NCI-H524 treated with DMSO at 0.1 percent for 48 hours (cell line): ENCODE measurements around the gene DNAH1.

ENCODE experiments used
- DNase-seq: peaks from one replicate; lab custom pipeline; 2025; lab: John Stamatoyannopoulos, UW

The DNAH1 gene

GRCh38 chr3:52435246-52436101, 119.4 kb downstream of the DNAH1 start:
- DNase-seq = no peak

GRCh38 chr3:52436500-52437149, 120.5 kb downstream of the DNAH1 start:
- no peak for DNase-seq

DNA sequence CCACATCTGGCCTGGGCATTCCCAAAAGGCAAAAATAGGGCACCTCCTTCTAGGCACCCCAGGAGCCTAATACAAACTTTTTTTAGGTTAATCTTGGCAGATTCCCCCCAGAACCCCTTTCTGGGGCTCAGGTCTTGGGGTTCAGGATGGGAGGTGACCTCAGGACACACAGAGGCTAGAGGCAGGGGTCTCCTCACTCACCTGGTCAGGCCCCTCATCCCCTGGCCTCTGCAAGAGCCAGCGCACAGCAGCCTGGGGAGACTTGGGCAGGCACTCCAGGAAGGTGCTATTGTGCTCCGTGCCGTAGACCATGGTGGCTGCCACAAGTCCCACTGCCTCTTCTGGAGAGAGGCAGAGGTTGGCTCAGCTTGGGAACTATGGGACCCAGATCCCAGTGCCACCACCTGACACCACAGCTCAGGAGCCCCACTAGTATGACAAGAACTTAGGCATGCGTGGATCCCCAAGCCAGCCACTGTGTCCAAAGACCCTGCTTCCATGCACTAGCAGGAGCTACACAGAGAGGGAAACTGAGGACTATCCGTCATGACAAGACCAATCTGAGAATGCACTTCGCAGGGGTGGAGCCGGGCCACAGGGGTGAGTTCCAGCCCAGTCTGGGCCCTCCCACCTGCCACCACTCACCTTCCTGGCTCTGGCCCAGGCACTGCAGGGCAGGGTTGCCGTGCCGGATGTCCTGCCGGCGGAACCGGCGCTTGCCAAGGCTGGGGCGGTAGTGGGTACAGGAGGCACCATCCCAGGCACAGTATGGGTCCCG, 121.4 kb downstream of the DNAH1 start:
- no peak for DNase-seq

- DNase-seq = no peak
Observed at GRCh38 chr3:52438104-52438376, 121.9 kb downstream of the DNAH1 start.

DNA sequence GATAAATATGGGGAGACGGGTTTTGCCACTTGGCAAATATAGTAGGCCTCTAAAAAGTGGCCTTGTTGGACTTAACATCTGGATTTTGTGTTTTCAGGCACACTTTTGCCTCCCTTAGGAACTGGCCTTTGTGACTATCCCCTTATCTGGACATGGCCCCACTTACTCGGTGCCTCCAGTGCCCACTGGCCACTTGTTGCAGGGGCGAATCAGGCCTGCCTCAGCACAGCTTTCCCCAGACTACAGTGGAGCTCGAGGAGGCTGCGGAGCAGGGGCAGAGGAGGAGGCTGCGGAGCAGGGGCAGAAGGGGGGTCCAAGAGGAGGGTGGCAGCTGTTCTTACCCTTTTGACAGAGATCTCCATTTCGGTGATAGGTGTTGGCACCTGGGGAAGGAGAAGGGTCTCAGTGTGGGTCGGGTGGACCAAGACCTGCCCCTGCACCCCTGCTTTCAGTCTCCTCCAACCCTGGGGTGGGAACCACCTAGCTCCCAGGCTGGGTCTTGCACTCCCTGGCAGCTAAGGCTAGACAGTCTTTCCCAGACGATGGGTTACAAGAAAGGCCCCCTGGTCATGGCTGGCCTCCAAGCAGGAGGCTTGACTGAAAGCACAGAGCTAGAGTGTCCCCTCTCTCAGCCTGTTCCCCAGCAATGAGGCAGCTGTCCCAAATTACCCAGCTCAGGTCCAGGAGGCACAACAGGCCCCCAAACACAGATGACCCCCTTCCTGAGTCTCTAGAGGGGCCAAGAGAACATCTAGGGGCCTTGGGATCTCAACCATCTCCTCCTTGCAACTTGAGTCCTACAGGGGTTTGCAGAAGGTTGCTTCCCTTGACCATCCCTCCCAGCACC, 122.7 kb downstream of the DNAH1 start:
- no peak for DNase-seq

DNA sequence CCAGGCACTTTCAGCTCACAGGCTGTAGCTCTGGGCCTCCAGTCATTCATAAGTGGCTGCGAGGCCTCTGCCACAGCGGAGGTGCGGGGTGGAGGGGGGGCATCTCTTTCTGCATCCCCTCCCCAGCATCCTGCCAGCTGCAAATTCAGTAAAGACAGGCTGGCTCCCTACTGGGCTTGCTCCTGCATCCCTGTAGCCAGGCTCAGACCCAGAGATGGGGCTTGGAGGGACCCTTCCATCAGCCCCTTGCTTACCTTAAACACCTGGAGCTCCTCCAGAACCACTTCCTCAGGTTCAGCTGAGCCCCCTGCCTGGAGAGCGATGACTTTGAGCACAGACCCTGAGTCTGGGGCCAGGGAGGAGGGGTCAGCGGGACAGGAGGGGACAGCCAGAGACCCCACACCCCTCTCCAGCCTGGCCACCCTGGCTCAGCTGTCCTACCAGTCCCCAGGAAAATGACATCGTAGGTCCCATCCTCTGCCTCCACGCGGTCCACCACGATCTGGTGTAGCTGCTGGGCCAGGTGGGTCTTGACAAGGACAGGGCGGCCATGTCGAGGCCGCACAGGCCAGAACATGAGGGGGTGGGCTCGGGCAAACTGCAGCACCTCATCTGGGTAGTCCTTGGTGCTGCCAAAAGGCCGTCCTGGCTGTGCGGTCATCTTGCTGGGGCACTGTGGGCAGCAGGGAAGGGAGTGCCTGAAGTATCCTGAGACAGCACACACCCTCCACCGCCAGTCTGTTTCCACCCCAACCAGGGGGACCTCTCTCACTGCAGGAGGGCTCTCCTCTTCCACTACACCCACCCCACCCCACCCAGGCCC, 123.5 kb downstream of the DNAH1 start:
- DNase-seq = no peak

- no peak for DNase-seq
Observed at GRCh38 chr3:52440249-52440551, 124.1 kb downstream of the DNAH1 start.

GRCh38 chr3:52440671-52441070, 124.6 kb downstream of the DNAH1 start:
- no peak for DNase-seq

GRCh38 chr3:52441091-52441771, 125.1 kb downstream of the DNAH1 start:
- no peak for DNase-seq

GRCh38 chr3:52441772-52442332, 125.7 kb downstream of the DNAH1 start:
- no peak for DNase-seq

GRCh38 chr3:52442409-52443267, 126.5 kb downstream of the DNAH1 start:
- DNase-seq = no peak

DNA sequence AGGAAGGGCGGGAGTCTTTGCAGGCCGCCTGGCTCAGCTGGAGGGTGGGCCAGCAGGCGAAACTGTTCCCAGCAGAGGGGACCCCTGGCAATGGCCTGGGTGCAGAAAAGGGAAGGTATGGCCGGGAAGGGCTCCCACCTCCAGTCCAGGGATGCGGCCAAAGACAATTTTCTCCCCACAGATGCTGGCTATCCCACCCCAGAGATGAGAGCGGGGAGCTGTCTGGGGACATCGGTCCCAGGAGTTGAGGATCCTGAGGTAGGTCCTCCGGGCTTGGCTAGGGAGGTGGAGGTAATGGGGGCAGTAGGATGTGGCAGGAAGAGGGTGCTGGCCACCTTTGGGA, 127.1 kb downstream of the DNAH1 start:
- DNase-seq = no peak

DNA sequence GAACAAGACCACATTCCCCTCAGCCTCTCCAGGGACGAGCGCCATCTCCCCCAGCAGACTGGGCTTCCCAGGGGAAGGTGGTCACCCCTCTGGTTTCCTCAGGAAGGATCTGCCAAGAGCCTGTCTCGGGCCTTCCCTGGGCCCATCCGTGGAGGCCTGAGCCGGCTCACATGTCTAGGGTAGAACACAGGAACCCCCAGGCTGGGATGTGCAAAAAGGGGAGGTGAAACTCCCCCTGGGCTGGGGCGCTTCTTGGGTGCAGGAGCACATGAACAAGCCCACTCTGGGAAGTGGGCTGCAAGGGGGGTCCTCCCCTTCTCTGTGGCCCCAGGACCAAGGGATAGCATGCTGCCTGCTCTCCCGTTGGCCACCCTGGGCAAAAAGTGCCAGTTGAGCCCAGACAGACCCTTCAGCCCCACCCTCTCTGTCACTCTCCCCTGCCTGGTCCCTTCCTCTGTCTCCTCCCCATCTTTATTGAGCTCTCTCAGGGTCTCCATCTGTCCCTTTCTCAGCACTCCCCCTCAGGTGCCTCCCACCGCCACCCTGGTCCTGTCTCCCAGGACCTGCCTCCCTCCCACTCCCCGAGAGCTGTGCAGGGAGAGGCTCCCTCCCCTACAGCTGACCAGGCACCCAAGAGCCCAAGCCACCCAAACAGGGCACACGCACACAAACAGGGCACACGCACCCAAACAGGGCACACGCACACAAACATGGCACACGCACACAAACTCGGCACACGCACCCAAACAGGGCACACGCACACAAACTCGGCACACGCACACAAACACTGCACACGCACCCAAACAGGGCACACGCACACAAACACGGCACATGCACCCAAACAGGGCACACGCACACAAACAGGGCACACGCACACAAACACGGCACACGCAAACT, 127.9 kb downstream of the DNAH1 start:
- no peak for DNase-seq

DNA sequence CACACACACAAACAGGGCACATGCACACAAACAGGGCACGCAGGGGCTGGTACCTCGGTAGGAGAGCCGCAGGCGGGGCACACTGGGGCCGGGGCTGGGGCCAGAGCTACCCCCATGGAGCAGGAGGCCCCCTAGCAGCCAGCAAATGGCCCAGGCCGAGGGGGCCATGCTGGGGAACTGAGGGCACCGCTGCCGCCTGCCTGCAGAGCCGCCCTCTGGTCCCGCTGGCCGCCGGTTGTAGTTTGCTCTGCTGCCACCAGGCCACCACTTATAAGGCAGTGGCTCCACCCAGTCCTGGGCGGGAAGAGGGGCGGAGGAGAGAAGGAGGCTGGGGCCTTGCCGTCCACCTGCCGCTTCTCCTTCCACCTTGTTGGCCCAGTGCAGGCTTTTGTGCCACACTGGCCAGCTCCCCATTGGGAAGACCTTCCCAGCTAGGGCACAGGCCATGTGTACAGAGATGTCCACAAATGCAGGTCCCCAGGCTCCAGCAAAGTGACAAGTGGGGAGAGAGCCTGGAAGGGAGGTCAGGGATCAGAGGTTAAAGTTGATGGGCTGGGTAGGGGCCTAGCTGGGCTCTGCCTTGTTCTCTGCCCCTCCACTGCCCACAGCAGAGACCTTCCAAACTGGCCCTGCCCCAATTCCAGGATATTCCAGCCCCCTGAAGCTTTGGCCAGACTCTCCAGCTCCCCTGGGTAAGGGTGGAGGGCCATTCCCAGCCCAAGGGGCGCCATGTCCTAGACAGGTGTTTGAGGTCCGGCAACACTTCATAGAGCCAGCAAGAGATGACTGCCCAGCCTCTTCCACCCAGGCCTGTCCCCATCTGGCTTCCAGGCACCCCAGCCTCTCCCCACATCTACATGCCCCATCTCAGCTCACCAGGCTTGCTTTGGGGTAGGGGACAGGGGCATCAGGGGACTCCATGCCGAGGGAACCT, 129.0 kb downstream of the DNAH1 start, which contains the start of gene SEMA3G:
SEMA3G (minus strand) TSS at position 244 of the 934 bp plus-strand sequence; CDS start at position 168, 76 bp downstream.
- no peak for DNase-seq

GRCh38 chr3:52446042-52446441, 129.9 kb downstream of the DNAH1 start:
- no peak for DNase-seq

DNA sequence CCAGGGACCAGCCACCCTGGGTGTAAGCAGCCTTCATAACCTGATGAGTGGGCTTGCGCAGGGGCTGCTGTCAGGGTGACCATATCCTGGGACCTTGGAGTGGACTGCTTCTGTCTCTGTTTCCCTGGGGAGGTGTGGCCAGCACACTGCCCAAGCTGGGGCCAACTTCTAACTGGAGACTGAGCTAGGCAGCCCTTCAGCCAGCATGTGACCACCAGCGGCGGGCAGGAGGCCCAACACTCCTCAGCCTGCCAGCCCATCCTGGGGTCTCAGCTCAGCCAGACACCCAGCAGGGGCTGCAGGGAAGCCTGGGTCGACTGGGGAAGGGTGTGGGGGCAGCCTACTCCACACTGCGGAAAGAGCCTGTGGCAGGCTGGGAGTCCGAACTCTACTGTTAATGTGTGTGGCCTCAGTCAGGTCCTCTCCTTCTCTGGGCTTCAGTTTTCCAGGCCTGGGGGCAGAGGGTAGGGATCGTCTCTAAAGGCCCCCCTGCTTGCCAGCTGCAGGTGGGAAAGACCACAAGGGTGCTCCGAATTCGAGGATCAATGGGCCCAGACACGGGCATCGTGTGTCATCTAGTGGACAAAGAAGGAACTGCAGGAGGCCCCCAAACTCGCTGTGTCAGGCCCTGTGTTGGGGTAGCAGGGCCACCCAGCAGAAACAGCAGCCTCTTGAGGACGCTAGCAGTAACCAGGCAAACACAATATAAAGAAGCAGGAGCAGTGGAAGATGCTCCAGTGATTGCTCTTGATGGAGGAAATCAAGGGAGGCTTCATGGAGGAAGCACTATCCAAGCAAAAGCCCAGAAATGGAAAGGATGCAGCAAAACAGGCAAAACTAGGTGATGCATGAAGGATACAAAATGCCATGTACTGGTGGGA, 130.8 kb downstream of the DNAH1 start:
- no peak for DNase-seq
